Epithelial cell of esophagus (primary cell): ENCODE results near the gene GRAP2.

Experiments
- DNase-seq: peaks from one replicate; pipeline ENCODE4 v3.0.0; 2010; ENCODE audit warnings: low read depth
- H3K4me3 ChIP-seq: 2 replicates; pipeline ENCODE4 v1.5.1; 2011; ENCODE audit warnings: mild to moderate bottlenecking, low read length, control low read depth
- CTCF ChIP-seq: IDR thresholded peaks from 2 replicates; pipeline ENCODE4 v1.5.1; 2011; ENCODE audit warnings: low read depth, mild to moderate bottlenecking, low read length, control low read depth, inconsistent platforms; ENCODE audit not compliant: insufficient read depth; ENCODE audit errors: missing control alignments

The GRAP2 gene

GRCh38 chr22:39995393-39996252, 94.7 kb downstream of the GRAP2 start:
- TF ChIP-seq CTCF, result no peak
- H3K4me3 ChIP-seq, result peak overlapping the region; percentile 83
- peak; percentile 43 for DNase-seq

GRCh38 chr22:39996732-39997131, 95.8 kb downstream of the GRAP2 start:
- TF ChIP-seq CTCF, result no peak
- H3K4me3 ChIP-seq, result peak overlapping the region; percentile 83
- peak; percentile 34 for DNase-seq

- peak overlapping the region; percentile 83 for H3K4me3 ChIP-seq
- no peak for DNase-seq
- no peak for TF ChIP-seq CTCF
These were observed 96.5 kb downstream of the GRAP2 start for GRCh38 chr22:39997421-39997820.

GRCh38 chr22:39997939-39998726, 97.2 kb downstream of the GRAP2 start:
- DNase-seq, result peak; percentile 80
- no peak for TF ChIP-seq CTCF
- H3K4me3 ChIP-seq, result peak overlapping the region; percentile 83

- peak; percentile 83 for DNase-seq
- TF ChIP-seq CTCF, result no peak
- no peak overlapping the region for H3K4me3 ChIP-seq
These were observed 98.4 kb downstream of the GRAP2 start for GRCh38 chr22:39999144-39999757.

GRCh38 chr22:40000171-40000570, 99.3 kb downstream of the GRAP2 start:
- TF ChIP-seq CTCF, result no peak
- no peak overlapping the region for H3K4me3 ChIP-seq
- no peak for DNase-seq
